WTC11 (cell line): ENCODE results near the gene SART3.

Source experiments
- KAT7 ChIP-seq: sonication (generic); formaldehyde crosslinking; IDR thresholded peaks from 2 replicates; pipeline ENCODE4 v1.8.1; 2023; ENCODE audit warnings: missing genetic modification reagents, mild to moderate bottlenecking, borderline replicate concordance
- RELA ChIP-seq: sonication (generic); formaldehyde crosslinking; IDR thresholded peaks from 2 replicates; pipeline ENCODE4 v1.8.1; 2022; ENCODE audit warnings: missing genetic modification reagents, mild to moderate bottlenecking, borderline replicate concordance
- ZBTB21 ChIP-seq: sonication (generic); formaldehyde crosslinking; IDR thresholded peaks from 2 replicates; pipeline ENCODE4 v1.8.1; 2023; ENCODE audit warnings: mild to moderate bottlenecking, missing genetic modification reagents, borderline replicate concordance
- ZNF423 ChIP-seq: fragments of 250-450 bp; sonication (Bioruptor Pico); IDR thresholded peaks from 2 replicates; pipeline ENCODE4 v2.1.2; 2022; ENCODE audit warnings: mild to moderate bottlenecking, moderate library complexity
- TF ChIP-seq, protein P1 (sequence below): sonication (generic); formaldehyde crosslinking; IDR thresholded peaks from 2 replicates; pipeline ENCODE4 v1.8.0; 2022; ENCODE audit warnings: mild to moderate bottlenecking, missing genetic modification reagents
- TF ChIP-seq, protein P2 (sequence below): sonication (generic); formaldehyde crosslinking; conservative IDR thresholded peaks from 2 replicates; pipeline ENCODE4 v1.8.1; 2023; ENCODE audit warnings: mild to moderate bottlenecking, low read depth, missing genetic modification reagents, moderate library complexity
- TF ChIP-seq, protein P3 (sequence below): fragments of 200-600 bp; IDR thresholded peaks from 2 replicates; pipeline ENCODE4 v1.8.0; 2022; ENCODE audit warnings: antibody characterized with exemption
- TF ChIP-seq, protein P4 (sequence below): sonication (generic); formaldehyde crosslinking; IDR thresholded peaks from 2 replicates; pipeline ENCODE4 v1.8.1; 2022; ENCODE audit warnings: low read depth, missing genetic modification reagents, borderline replicate concordance
- TF ChIP-seq, protein P5 (sequence below): sonication (generic); formaldehyde crosslinking; IDR thresholded peaks from 2 replicates; pipeline ENCODE4 v1.8.1; 2023; ENCODE audit warnings: mild to moderate bottlenecking, missing genetic modification reagents
- TF ChIP-seq, protein P6 (sequence below): fragments of 250-450 bp; sonication (Bioruptor Pico); IDR thresholded peaks from 2 replicates; pipeline ENCODE4 v1.9.0; 2021; ENCODE audit warnings: mild to moderate bottlenecking

DNA sequence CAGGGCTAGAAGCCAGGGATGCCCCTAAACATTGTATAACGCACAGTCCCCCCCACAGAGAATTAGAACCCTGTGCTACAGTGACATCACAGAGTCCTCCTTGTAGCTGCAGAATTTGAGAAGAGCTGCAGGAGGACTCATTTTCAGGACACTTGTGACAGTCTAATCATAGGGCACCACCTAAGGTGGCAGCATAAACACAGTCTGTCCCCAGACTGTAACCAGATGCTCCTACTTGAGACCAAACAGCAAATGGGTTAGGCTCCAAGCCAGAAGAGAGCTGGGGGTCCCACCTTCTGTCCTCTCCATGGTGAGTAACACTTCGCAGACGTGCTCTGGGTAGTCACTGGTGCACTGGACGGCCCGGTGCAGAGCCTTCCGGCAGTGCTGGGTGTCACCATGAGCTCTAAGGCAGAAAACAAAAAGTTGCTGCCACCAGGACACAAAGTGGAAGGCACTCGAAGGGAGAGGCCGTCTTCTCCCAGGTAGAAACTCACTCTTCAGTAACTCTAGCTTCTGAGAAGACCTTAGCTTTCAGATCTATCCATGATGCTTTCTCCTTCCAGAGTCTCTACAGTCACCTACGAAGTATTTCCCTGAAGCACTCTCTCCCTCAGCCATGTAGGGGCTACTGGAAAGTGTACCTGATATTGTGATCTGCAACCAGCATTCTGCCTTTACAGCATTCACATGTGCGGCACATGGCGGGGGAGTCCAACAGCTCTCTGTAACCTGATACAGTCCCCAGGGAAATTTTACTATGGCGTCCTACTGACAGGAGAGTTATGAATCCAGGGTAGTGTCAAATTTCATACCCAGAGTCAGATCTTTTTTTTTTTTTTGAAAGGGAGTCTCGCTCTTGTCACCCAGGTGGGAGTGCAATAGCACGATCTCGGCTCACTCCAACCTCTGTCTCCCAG, 28.8 kb downstream of the SART3 start:
- TF ChIP-seq, protein P1, sequence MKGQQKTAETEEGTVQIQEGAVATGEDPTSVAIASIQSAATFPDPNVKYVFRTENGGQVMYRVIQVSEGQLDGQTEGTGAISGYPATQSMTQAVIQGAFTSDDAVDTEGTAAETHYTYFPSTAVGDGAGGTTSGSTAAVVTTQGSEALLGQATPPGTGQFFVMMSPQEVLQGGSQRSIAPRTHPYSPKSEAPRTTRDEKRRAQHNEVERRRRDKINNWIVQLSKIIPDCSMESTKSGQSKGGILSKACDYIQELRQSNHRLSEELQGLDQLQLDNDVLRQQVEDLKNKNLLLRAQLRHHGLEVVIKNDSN = no peak
- TF ChIP-seq, protein P2, sequence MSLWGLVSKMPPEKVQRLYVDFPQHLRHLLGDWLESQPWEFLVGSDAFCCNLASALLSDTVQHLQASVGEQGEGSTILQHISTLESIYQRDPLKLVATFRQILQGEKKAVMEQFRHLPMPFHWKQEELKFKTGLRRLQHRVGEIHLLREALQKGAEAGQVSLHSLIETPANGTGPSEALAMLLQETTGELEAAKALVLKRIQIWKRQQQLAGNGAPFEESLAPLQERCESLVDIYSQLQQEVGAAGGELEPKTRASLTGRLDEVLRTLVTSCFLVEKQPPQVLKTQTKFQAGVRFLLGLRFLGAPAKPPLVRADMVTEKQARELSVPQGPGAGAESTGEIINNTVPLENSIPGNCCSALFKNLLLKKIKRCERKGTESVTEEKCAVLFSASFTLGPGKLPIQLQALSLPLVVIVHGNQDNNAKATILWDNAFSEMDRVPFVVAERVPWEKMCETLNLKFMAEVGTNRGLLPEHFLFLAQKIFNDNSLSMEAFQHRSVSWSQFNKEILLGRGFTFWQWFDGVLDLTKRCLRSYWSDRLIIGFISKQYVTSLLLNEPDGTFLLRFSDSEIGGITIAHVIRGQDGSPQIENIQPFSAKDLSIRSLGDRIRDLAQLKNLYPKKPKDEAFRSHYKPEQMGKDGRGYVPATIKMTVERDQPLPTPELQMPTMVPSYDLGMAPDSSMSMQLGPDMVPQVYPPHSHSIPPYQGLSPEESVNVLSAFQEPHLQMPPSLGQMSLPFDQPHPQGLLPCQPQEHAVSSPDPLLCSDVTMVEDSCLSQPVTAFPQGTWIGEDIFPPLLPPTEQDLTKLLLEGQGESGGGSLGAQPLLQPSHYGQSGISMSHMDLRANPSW (CRISPR knock-in tag) = no peak
- TF ChIP-seq, protein P3, sequence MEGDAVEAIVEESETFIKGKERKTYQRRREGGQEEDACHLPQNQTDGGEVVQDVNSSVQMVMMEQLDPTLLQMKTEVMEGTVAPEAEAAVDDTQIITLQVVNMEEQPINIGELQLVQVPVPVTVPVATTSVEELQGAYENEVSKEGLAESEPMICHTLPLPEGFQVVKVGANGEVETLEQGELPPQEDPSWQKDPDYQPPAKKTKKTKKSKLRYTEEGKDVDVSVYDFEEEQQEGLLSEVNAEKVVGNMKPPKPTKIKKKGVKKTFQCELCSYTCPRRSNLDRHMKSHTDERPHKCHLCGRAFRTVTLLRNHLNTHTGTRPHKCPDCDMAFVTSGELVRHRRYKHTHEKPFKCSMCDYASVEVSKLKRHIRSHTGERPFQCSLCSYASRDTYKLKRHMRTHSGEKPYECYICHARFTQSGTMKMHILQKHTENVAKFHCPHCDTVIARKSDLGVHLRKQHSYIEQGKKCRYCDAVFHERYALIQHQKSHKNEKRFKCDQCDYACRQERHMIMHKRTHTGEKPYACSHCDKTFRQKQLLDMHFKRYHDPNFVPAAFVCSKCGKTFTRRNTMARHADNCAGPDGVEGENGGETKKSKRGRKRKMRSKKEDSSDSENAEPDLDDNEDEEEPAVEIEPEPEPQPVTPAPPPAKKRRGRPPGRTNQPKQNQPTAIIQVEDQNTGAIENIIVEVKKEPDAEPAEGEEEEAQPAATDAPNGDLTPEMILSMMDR = no peak
- TF ChIP-seq, protein P4, sequence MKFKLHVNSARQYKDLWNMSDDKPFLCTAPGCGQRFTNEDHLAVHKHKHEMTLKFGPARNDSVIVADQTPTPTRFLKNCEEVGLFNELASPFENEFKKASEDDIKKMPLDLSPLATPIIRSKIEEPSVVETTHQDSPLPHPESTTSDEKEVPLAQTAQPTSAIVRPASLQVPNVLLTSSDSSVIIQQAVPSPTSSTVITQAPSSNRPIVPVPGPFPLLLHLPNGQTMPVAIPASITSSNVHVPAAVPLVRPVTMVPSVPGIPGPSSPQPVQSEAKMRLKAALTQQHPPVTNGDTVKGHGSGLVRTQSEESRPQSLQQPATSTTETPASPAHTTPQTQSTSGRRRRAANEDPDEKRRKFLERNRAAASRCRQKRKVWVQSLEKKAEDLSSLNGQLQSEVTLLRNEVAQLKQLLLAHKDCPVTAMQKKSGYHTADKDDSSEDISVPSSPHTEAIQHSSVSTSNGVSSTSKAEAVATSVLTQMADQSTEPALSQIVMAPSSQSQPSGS (CRISPR knock-in tag) = no peak
- TF ChIP-seq KAT7 (CRISPR knock-in tag) (no peak), RELA (CRISPR knock-in tag) (no peak), ZBTB21 (CRISPR knock-in tag) (no peak), ZNF423 (no peak)
- TF ChIP-seq, protein P5, sequence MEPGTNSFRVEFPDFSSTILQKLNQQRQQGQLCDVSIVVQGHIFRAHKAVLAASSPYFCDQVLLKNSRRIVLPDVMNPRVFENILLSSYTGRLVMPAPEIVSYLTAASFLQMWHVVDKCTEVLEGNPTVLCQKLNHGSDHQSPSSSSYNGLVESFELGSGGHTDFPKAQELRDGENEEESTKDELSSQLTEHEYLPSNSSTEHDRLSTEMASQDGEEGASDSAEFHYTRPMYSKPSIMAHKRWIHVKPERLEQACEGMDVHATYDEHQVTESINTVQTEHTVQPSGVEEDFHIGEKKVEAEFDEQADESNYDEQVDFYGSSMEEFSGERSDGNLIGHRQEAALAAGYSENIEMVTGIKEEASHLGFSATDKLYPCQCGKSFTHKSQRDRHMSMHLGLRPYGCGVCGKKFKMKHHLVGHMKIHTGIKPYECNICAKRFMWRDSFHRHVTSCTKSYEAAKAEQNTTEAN (CRISPR knock-in tag) = no peak
- TF ChIP-seq, protein P6, sequence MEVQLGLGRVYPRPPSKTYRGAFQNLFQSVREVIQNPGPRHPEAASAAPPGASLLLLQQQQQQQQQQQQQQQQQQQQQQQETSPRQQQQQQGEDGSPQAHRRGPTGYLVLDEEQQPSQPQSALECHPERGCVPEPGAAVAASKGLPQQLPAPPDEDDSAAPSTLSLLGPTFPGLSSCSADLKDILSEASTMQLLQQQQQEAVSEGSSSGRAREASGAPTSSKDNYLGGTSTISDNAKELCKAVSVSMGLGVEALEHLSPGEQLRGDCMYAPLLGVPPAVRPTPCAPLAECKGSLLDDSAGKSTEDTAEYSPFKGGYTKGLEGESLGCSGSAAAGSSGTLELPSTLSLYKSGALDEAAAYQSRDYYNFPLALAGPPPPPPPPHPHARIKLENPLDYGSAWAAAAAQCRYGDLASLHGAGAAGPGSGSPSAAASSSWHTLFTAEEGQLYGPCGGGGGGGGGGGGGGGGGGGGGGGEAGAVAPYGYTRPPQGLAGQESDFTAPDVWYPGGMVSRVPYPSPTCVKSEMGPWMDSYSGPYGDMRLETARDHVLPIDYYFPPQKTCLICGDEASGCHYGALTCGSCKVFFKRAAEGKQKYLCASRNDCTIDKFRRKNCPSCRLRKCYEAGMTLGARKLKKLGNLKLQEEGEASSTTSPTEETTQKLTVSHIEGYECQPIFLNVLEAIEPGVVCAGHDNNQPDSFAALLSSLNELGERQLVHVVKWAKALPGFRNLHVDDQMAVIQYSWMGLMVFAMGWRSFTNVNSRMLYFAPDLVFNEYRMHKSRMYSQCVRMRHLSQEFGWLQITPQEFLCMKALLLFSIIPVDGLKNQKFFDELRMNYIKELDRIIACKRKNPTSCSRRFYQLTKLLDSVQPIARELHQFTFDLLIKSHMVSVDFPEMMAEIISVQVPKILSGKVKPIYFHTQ (CRISPR knock-in tag) = no peak
